Measurements from ENCODE around the gene CASZ1.

GRCh38 chr1:10739589-10739988 lies 56.9 kb downstream of the CASZ1 start:
- TF ChIP-seq CTCF (IDR thresholded peaks at IDR 0.05; ENCODE audit: insufficient read depth, low read length, poor library complexity, severe bottlenecking) (no peak), EZH2phosphoT487 (conservative IDR thresholded peaks at IDR 0.05; ENCODE audit: low read length) (no peak)
